ENCODE measurements around the gene HTR3C.
A peak's percentile ranks its signal among the peaks of the same experiment; 100 is the strongest.
"Not testable (repeated sequence)": the region's sequence is repeated elsewhere in the genome, so short reads cannot be mapped to it uniquely, and the experiment has no call there.

The HTR3C gene

GRCh38 chr3:184017672-184018423 is 35.0 kb upstream of the HTR3C start, which contains the start of gene ABCC5:
Gene ABCC5 (minus strand): TSS chr3:184017884. CDS start chr3:184014392, 3,492 bp downstream.
- Mint-ChIP-seq H3K27ac (ENCODE audit: low read depth) (peak within 1 kb of the TSS; percentile 86), H3K4me1 (peaks cover 24% of the 10 kb centered on the region), H3K9me3 (no peaks in the 10 kb centered on the region), H3K4me3 (peak within 1 kb of the TSS; percentile 99), H3K27me3 (peaks cover 13% of the 10 kb centered on the region), H3K36me3 (ENCODE audit: insufficient read depth) (peaks cover 18% of the 10 kb centered on the region)
- peak; percentile 92 for ATAC-seq (replicated peaks; ENCODE audit: extremely low read depth, poor library complexity, severe bottlenecking)
- peak; percentile 56 to 63 for DNase-seq (ENCODE audit: low spot score in 2 of 2)

DNA sequence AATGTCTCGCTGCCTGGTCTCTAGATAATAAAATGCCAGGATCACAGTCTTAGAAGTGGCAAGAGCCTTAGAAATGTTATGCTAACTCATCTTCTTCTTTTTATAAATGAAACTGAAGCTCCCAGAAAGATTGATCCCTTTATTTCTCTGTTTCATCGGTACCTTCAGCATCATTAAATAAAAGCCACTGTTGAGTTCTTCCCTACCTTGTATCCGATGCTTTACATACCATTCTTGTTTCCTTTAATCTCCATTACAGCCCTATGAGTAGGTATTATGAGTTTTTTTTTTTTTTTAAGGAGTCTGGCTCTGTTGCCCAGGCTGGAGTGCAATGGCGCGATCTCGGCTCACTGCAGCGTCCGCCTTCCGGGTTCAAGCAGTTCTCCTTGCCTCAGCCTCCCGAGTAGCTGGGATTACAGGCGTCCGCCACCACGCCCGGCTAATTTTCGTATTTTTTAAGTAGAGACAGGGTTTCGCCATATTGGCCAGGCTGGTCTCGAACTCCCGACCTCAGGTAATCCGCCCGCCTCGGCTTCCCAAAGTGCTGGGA is 34.3 kb upstream of the HTR3C start:
- no peaks in the 10 kb centered on the region for H3K9me3 Mint-ChIP-seq
- peaks cover 24% of the 10 kb centered on the region for H3K4me1 Mint-ChIP-seq
- DNase-seq (ENCODE audit: low spot score in 2 of 2), result no peak
- H3K27me3 Mint-ChIP-seq, result peaks cover 19% of the 10 kb centered on the region
- peak overlapping the region; percentile 99 for H3K4me3 Mint-ChIP-seq
- H3K36me3 Mint-ChIP-seq (ENCODE audit: insufficient read depth), result peaks cover 16% of the 10 kb centered on the region
- no peak for ATAC-seq (replicated peaks; ENCODE audit: extremely low read depth, poor library complexity, severe bottlenecking)
- H3K27ac Mint-ChIP-seq (ENCODE audit: low read depth), result peak overlapping the region; percentile 86

- ATAC-seq (replicated peaks; ENCODE audit: extremely low read depth, poor library complexity, severe bottlenecking) (no peak), DNase-seq (ENCODE audit: low spot score in 2 of 2) (no peak)
- no peak overlapping the region for H3K27ac Mint-ChIP-seq (ENCODE audit: low read depth)
- H3K4me1 Mint-ChIP-seq, result peaks cover 8% of the 10 kb centered on the region
- peaks cover 10% of the 10 kb centered on the region for H3K36me3 Mint-ChIP-seq (ENCODE audit: insufficient read depth)
- H3K9me3 Mint-ChIP-seq, result no peaks in the 10 kb centered on the region
- peaks cover 25% of the 10 kb centered on the region for H3K27me3 Mint-ChIP-seq
- no peak overlapping the region for H3K4me3 Mint-ChIP-seq
Observed at GRCh38 chr3:184022323-184022722, 30.5 kb upstream of the HTR3C start.

DNA sequence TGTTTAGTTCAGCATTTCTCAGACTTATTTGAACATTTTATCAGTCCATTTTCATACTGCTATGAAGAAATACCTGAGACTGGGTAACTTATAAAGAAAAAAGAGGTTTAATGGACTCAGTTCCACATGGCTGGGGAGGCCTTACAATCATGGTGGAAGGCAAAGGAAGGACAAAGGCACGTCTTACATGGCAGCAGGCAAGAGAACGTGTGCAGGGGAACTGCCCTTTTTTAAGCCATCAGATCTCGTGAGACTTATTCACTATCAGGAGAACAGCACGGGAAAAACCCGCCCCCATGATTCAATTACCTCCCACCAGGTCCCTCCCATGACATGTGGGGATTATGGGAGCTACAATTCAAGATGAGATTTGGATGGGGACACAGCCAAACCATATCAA is 27.6 kb upstream of the HTR3C start:
- H3K27me3 Mint-ChIP-seq, result peaks cover 24% of the 10 kb centered on the region
- not testable (repeated sequence) for ATAC-seq (replicated peaks; ENCODE audit: extremely low read depth, poor library complexity, severe bottlenecking); H3K27ac Mint-ChIP-seq (ENCODE audit: low read depth); H3K4me1 Mint-ChIP-seq; DNase-seq (ENCODE audit: low spot score in 2 of 2); H3K36me3 Mint-ChIP-seq (ENCODE audit: insufficient read depth); H3K4me3 Mint-ChIP-seq; H3K9me3 Mint-ChIP-seq

GRCh38 chr3:184028275-184028890 is 24.5 kb upstream of the HTR3C start:
- not testable (repeated sequence) for DNase-seq (ENCODE audit: low spot score in 2 of 2); H3K36me3 Mint-ChIP-seq (ENCODE audit: insufficient read depth); H3K27ac Mint-ChIP-seq (ENCODE audit: low read depth); H3K4me3 Mint-ChIP-seq; H3K4me1 Mint-ChIP-seq; H3K9me3 Mint-ChIP-seq; ATAC-seq (replicated peaks; ENCODE audit: extremely low read depth, poor library complexity, severe bottlenecking)
- H3K27me3 Mint-ChIP-seq, result peaks cover 14% of the 10 kb centered on the region

- no peak for ATAC-seq (replicated peaks; ENCODE audit: extremely low read depth, poor library complexity, severe bottlenecking)
- Mint-ChIP-seq H3K9me3 (no peaks in the 10 kb centered on the region), H3K36me3 (ENCODE audit: insufficient read depth) (no peaks in the 10 kb centered on the region), H3K4me3 (no peak overlapping the region), H3K4me1 (no peaks in the 10 kb centered on the region), H3K27ac (ENCODE audit: low read depth) (no peak overlapping the region), H3K27me3 (peaks cover 18% of the 10 kb centered on the region)
- DNase-seq (ENCODE audit: low spot score in 2 of 2), result no peak
Observed at GRCh38 chr3:184029443-184029842, 23.4 kb upstream of the HTR3C start.

- no peak overlapping the region for H3K27ac Mint-ChIP-seq (ENCODE audit: low read depth)
- no peaks in the 10 kb centered on the region for H3K4me1 Mint-ChIP-seq
- ATAC-seq (replicated peaks; ENCODE audit: extremely low read depth, poor library complexity, severe bottlenecking), result no peak
- DNase-seq (ENCODE audit: low spot score in 2 of 2), result no peak
- no peak overlapping the region for H3K4me3 Mint-ChIP-seq
- H3K9me3 Mint-ChIP-seq, result no peaks in the 10 kb centered on the region
- peaks cover 20% of the 10 kb centered on the region for H3K27me3 Mint-ChIP-seq
- no peaks in the 10 kb centered on the region for H3K36me3 Mint-ChIP-seq (ENCODE audit: insufficient read depth)
Observed at GRCh38 chr3:184030536-184030935, 22.3 kb upstream of the HTR3C start.

- DNase-seq (ENCODE audit: low spot score in 2 of 2), result no peak
- no peak within 1 kb of the TSS for H3K4me3 Mint-ChIP-seq
- H3K4me1 Mint-ChIP-seq, result no peaks in the 10 kb centered on the region
- no peak within 1 kb of the TSS for H3K27ac Mint-ChIP-seq (ENCODE audit: low read depth)
- peaks cover 20% of the 10 kb centered on the region for H3K27me3 Mint-ChIP-seq
- no peaks in the 10 kb centered on the region for H3K9me3 Mint-ChIP-seq
- no peak for ATAC-seq (replicated peaks; ENCODE audit: extremely low read depth, poor library complexity, severe bottlenecking)
- H3K36me3 Mint-ChIP-seq (ENCODE audit: insufficient read depth), result no peaks in the 10 kb centered on the region
Observed at GRCh38 chr3:184031187-184031792, 21.6 kb upstream of the HTR3C start, which contains the start of gene HTR3D. Gene HTR3D (plus strand): TSS chr3:184031742. CDS start chr3:184031742, 0 bp downstream.

DNA sequence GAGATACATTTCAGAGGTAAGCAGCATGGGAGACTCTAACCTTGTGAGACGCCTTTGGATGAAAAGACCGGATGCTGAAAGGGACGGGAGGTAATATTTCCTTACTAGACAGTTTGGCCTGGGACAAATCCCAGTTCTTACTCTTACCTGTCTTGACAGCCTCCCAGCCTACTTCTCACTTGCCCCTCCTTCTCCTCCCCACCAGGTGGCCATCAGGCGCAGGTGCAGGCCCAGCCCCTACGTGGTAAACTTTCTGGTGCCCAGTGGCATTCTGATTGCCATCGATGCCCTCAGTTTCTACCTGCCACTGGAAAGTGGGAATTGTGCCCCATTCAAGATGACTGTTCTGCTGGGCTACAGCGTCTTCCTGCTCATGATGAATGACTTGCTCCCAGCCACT is 15.0 kb upstream of the HTR3C start:
- H3K4me3 Mint-ChIP-seq, result no peak overlapping the region
- peaks cover 2% of the 10 kb centered on the region for H3K36me3 Mint-ChIP-seq (ENCODE audit: insufficient read depth)
- ATAC-seq (replicated peaks; ENCODE audit: extremely low read depth, poor library complexity, severe bottlenecking) (no peak), DNase-seq (ENCODE audit: low spot score in 2 of 2) (no peak)
- H3K27me3 Mint-ChIP-seq, result peaks cover 18% of the 10 kb centered on the region
- no peaks in the 10 kb centered on the region for H3K4me1 Mint-ChIP-seq
- no peaks in the 10 kb centered on the region for H3K9me3 Mint-ChIP-seq
- H3K27ac Mint-ChIP-seq (ENCODE audit: low read depth), result no peak overlapping the region

DNA sequence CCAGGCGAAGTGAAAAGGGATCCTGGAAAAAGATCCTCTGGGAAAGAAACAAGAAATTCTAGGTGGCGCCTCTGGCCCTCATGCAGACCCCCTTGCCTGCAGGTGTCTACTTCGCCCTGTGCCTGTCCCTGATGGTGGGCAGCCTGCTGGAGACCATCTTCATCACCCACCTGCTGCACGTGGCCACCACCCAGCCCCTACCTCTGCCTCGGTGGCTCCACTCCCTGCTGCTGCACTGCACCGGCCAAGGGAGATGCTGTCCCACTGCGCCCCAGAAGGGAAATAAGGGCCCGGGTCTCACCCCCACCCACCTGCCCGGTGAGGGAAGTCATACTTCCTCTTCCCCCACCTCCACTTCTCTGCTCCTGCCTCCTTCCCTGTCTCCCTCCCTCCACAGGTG is 14.5 kb upstream of the HTR3C start:
- not testable (repeated sequence) for H3K36me3 Mint-ChIP-seq (ENCODE audit: insufficient read depth); H3K4me1 Mint-ChIP-seq; ATAC-seq (replicated peaks; ENCODE audit: extremely low read depth, poor library complexity, severe bottlenecking); H3K9me3 Mint-ChIP-seq; H3K27ac Mint-ChIP-seq (ENCODE audit: low read depth); H3K4me3 Mint-ChIP-seq; DNase-seq (ENCODE audit: low spot score in 2 of 2)
- H3K27me3 Mint-ChIP-seq, result peaks cover 13% of the 10 kb centered on the region

- Mint-ChIP-seq H3K4me3 (no peak overlapping the region), H3K4me1 (no peaks in the 10 kb centered on the region), H3K27ac (ENCODE audit: low read depth) (no peak overlapping the region), H3K9me3 (no peaks in the 10 kb centered on the region), H3K27me3 (peaks cover 2% of the 10 kb centered on the region), H3K36me3 (ENCODE audit: insufficient read depth) (peaks cover 2% of the 10 kb centered on the region)
- no peak for ATAC-seq (replicated peaks; ENCODE audit: extremely low read depth, poor library complexity, severe bottlenecking)
- no peak for DNase-seq (ENCODE audit: low spot score in 2 of 2)
Observed at GRCh38 chr3:184039414-184039813, 13.4 kb upstream of the HTR3C start.

- peaks cover 2% of the 10 kb centered on the region for H3K36me3 Mint-ChIP-seq (ENCODE audit: insufficient read depth)
- DNase-seq (ENCODE audit: low spot score in 2 of 2), result no peak
- H3K4me3 Mint-ChIP-seq, result no peak overlapping the region
- H3K27me3 Mint-ChIP-seq, result no peaks in the 10 kb centered on the region
- no peaks in the 10 kb centered on the region for H3K9me3 Mint-ChIP-seq
- no peak overlapping the region for H3K27ac Mint-ChIP-seq (ENCODE audit: low read depth)
- H3K4me1 Mint-ChIP-seq, result no peaks in the 10 kb centered on the region
- ATAC-seq (replicated peaks; ENCODE audit: extremely low read depth, poor library complexity, severe bottlenecking), result no peak
Observed at GRCh38 chr3:184040010-184040409, 12.8 kb upstream of the HTR3C start.
